Esophagus (tissue), 2 donors: ENCODE measurements around the gene ZBTB43. TPM values are rescaled to one million over a fixed set of nuclear protein-coding genes. Genes with fewer than 3 reads are reported as not detected.
"Not testable (repeated sequence)": the region's sequence is repeated elsewhere in the genome, so short reads cannot be mapped to it uniquely, and the experiment has no call there.

ENCODE experiments used
- H3K27ac ChIP-seq, 2 donors: one replicate each; pipeline ENCODE4 v1.5.1; 2013; ENCODE audit warnings: low read depth in 2 of 2, mild to moderate bottlenecking in 2 of 2, inconsistent platforms in 1 of 2, low read length in 1 of 2, moderate library complexity in 1 of 2
- H3K27me3 ChIP-seq, 2 donors: one replicate each; pipeline ENCODE4 v1.6.1; 2013; ENCODE audit warnings: low read length in 2 of 2, control low read depth in 1 of 2, mild to moderate bottlenecking in 1 of 2; ENCODE audit not compliant: insufficient read depth in 2 of 2, control insufficient read depth in 1 of 2
- H3K36me3 ChIP-seq, 2 donors: one replicate each; pipeline ENCODE4 v1.6.1; 2013; ENCODE audit warnings: low read length in 1 of 2; ENCODE audit not compliant: control insufficient read depth in 2 of 2, insufficient read depth in 2 of 2
- H3K4me1 ChIP-seq, 2 donors: one replicate each; pipeline ENCODE4 v1.6.1; 2013; ENCODE audit warnings: low read length in 1 of 2; ENCODE audit not compliant: control insufficient read depth in 2 of 2, insufficient read depth in 2 of 2
- H3K4me3 ChIP-seq, 2 donors: one replicate each; pipeline ENCODE4 v1.5.1; 2013; ENCODE audit warnings: low read length in 2 of 2, mild to moderate bottlenecking in 2 of 2, low read depth in 1 of 2, moderate library complexity in 1 of 2
- H3K9me3 ChIP-seq, 2 donors: one replicate each; pipeline ENCODE4 v1.6.1; 2013; ENCODE audit warnings: mild to moderate bottlenecking in 2 of 2, low read depth in 1 of 2, low read length in 1 of 2, moderate library complexity in 1 of 2; ENCODE audit not compliant: control insufficient read depth in 2 of 2, insufficient read depth in 1 of 2
- WGBS, 2 donors: extraction: QIAGEN DNeasy Blood & Tissue Kit; methylation state at CpG; one replicate each; pipeline ENCODE4 v1.1.7; 2013; 5-methylcytosine and 5-hydroxymethylcytosine counted together
- polyA plus RNA-seq, 2 donors: library from polyadenylated mRNA; stranded (reverse); fragments of 200-250 nt; gene quantifications; one replicate each; pipeline ENCODE4 v1.2.3, GENCODE V29; 2013
- donor health status: healthy with polysubstance abuse.
- donor health status: Bipolar disorder and iron deficiency.

Gene ZBTB43
- polyA plus RNA-seq, 2 donors, result 4.8 to 5.0 TPM

GRCh38 chr9:126775926-126776325, 28.9 kb upstream of the ZBTB43 start:
- 90 to 92% methylated on average over 5 of the region's 5 CpGs for WGBS, 2 donors

GRCh38 chr9:126777733-126778132, 27.1 kb upstream of the ZBTB43 start:
- H3K9me3 ChIP-seq, result no peaks in the 10 kb centered on the region
- no peak overlapping the region for H3K4me3 ChIP-seq
- H3K27me3 ChIP-seq, result peaks cover 0 to 2% of the 10 kb centered on the region in 2 donors
- no peaks in the 10 kb centered on the region for H3K36me3 ChIP-seq
- no peak overlapping the region for H3K27ac ChIP-seq
- 23 to 29% methylated on average over 6 of the region's 6 CpGs for WGBS, 2 donors
- H3K4me1 ChIP-seq, result no peaks in the 10 kb centered on the region

More at GRCh38 chr9:126775926-126776325, 28.9 kb upstream of the ZBTB43 start:
- no peak overlapping the region for H3K4me3 ChIP-seq
- H3K9me3 ChIP-seq, result no peaks in the 10 kb centered on the region
- no peaks in the 10 kb centered on the region for H3K36me3 ChIP-seq
- no peak overlapping the region for H3K27ac ChIP-seq
- H3K4me1 ChIP-seq, result no peaks in the 10 kb centered on the region
- peaks cover 0 to 2% of the 10 kb centered on the region in 2 donors for H3K27me3 ChIP-seq

GRCh38 chr9:126778141-126778540, 26.7 kb upstream of the ZBTB43 start:
- WGBS, 2 donors, result 58 to 72% methylated on average over 8 of the region's 8 CpGs
- H3K9me3 ChIP-seq, result no peaks in the 10 kb centered on the region
- peaks cover 1 to 2% of the 10 kb centered on the region in 2 donors for H3K27me3 ChIP-seq
- no peaks in the 10 kb centered on the region for H3K36me3 ChIP-seq
- H3K27ac ChIP-seq, result no peak overlapping the region
- no peak overlapping the region for H3K4me3 ChIP-seq
- H3K4me1 ChIP-seq, result no peaks in the 10 kb centered on the region

GRCh38 chr9:126778696-126779095, 26.1 kb upstream of the ZBTB43 start:
- WGBS, 2 donors, result 83 to 89% methylated on average over 5 of the region's 5 CpGs
- not testable (repeated sequence) for H3K27me3 ChIP-seq

GRCh38 chr9:126781186-126782052, 23.4 kb upstream of the ZBTB43 start:
- no peak overlapping the region for H3K27ac ChIP-seq
- H3K27me3 ChIP-seq, result peaks cover 2% of the 10 kb centered on the region in 2 donors
- peaks cover 0 to 2% of the 10 kb centered on the region in 2 donors for H3K4me1 ChIP-seq
- 22 to 25% methylated on average over 29 of the region's 29 CpGs for WGBS, 2 donors
- no peaks in the 10 kb centered on the region for H3K9me3 ChIP-seq
- no peak overlapping the region for H3K4me3 ChIP-seq
- no peaks in the 10 kb centered on the region for H3K36me3 ChIP-seq

More at GRCh38 chr9:126778696-126779095, 26.1 kb upstream of the ZBTB43 start:
- H3K36me3 ChIP-seq, H3K27ac ChIP-seq, H3K4me3 ChIP-seq, H3K4me1 ChIP-seq, H3K9me3 ChIP-seq: not testable (repeated sequence)

- no peak overlapping the region for H3K27ac ChIP-seq
- no peaks in the 10 kb centered on the region for H3K36me3 ChIP-seq
- H3K4me1 ChIP-seq, result peaks cover 0 to 2% of the 10 kb centered on the region in 2 donors
- WGBS, 2 donors, result 39 to 40% methylated on average over 4 of the region's 4 CpGs
- no peak overlapping the region for H3K4me3 ChIP-seq
- no peaks in the 10 kb centered on the region for H3K9me3 ChIP-seq
- peaks cover 2% of the 10 kb centered on the region in 2 donors for H3K27me3 ChIP-seq
These were observed 22.8 kb upstream of the ZBTB43 start for GRCh38 chr9:126782053-126782388.

GRCh38 chr9:126783949-126784348, 20.9 kb upstream of the ZBTB43 start:
- H3K27me3 ChIP-seq, result peaks cover 2% of the 10 kb centered on the region in 2 donors
- H3K9me3 ChIP-seq, result no peaks in the 10 kb centered on the region

GRCh38 chr9:126784401-126784800, 20.4 kb upstream of the ZBTB43 start:
- H3K4me3 ChIP-seq, result no peak overlapping the region
- peaks cover 2% of the 10 kb centered on the region in 2 donors for H3K27me3 ChIP-seq
- H3K9me3 ChIP-seq, result no peaks in the 10 kb centered on the region
- H3K27ac ChIP-seq, result no peak overlapping the region
- H3K36me3 ChIP-seq, result no peaks in the 10 kb centered on the region
- peaks cover 0 to 2% of the 10 kb centered on the region in 2 donors for H3K4me1 ChIP-seq
- WGBS, 2 donors, result 91 to 96% methylated on average over 11 of the region's 11 CpGs

More at GRCh38 chr9:126783949-126784348, 20.9 kb upstream of the ZBTB43 start:
- Histone ChIP-seq H3K4me3 (no peak overlapping the region), H3K36me3 (no peaks in the 10 kb centered on the region), H3K27ac (no peak overlapping the region), H3K4me1 (peaks cover 0 to 2% of the 10 kb centered on the region in 2 donors)
- WGBS, 2 donors, result 41 to 65% methylated on average over 1 of the region's 1 CpG

- not testable (repeated sequence) for H3K4me3 ChIP-seq, H3K27me3 ChIP-seq, H3K9me3 ChIP-seq, H3K27ac ChIP-seq, H3K36me3 ChIP-seq, H3K4me1 ChIP-seq
- 84 to 85% methylated on average over 6 of the region's 6 CpGs for WGBS, 2 donors
These were observed 20.0 kb upstream of the ZBTB43 start for GRCh38 chr9:126784841-126785240.

- H3K27ac ChIP-seq, result no peak overlapping the region
- H3K4me3 ChIP-seq, result no peak overlapping the region
- H3K4me1 ChIP-seq, result peaks cover 2 to 4% of the 10 kb centered on the region in 2 donors
- WGBS, 2 donors, result 27 to 34% methylated on average over 2 of the region's 2 CpGs
- H3K9me3 ChIP-seq, result peaks cover 0 to 2% of the 10 kb centered on the region in 2 donors
- no peaks in the 10 kb centered on the region for H3K36me3 ChIP-seq
- H3K27me3 ChIP-seq, result peaks cover 2 to 4% of the 10 kb centered on the region in 2 donors
These were observed 16.8 kb upstream of the ZBTB43 start for GRCh38 chr9:126788046-126788445.
